ENCODE measurements around the gene F2. TPM values are rescaled to one million over a fixed set of nuclear protein-coding genes. Genes with fewer than 3 reads are reported as not detected.
"Not testable (repeated sequence)": the region's sequence is repeated elsewhere in the genome, so short reads cannot be mapped to it uniquely, and the experiment has no call there.

The F2 gene
- total RNA-seq, 4 donors from 2014 or later: 0.42 to 1.1 TPM; not detected in 2

- Histone ChIP-seq H3K4me1 (peaks cover 61 to 70% (median 65%) of the 10 kb centered on the region in 4 donors), H3K27ac (replicated peaks in 1 of 4) (peak within 1 kb of the TSS; percentile 89 to 92 (median 90)), H3K4me3 (peak within 1 kb of the TSS; percentile 81 to 93 (median 87)), H3K9me3 (no peaks in the 10 kb centered on the region), H3K36me3 (peaks cover 27 to 55% (median 47%) of the 10 kb centered on the region in 4 donors), H3K27me3 (no peaks in the 10 kb centered on the region)
- DNase-seq (ENCODE audit: extremely low spot score): peak; percentile 100
- intact Hi-C loops (cut with DNase I): no loop called here
- TF ChIP-seq, protein P1, sequence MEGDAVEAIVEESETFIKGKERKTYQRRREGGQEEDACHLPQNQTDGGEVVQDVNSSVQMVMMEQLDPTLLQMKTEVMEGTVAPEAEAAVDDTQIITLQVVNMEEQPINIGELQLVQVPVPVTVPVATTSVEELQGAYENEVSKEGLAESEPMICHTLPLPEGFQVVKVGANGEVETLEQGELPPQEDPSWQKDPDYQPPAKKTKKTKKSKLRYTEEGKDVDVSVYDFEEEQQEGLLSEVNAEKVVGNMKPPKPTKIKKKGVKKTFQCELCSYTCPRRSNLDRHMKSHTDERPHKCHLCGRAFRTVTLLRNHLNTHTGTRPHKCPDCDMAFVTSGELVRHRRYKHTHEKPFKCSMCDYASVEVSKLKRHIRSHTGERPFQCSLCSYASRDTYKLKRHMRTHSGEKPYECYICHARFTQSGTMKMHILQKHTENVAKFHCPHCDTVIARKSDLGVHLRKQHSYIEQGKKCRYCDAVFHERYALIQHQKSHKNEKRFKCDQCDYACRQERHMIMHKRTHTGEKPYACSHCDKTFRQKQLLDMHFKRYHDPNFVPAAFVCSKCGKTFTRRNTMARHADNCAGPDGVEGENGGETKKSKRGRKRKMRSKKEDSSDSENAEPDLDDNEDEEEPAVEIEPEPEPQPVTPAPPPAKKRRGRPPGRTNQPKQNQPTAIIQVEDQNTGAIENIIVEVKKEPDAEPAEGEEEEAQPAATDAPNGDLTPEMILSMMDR (IDR thresholded peaks at IDR 0.05): no peak
- TF ChIP-seq POLR2A (IDR thresholded peaks at IDR 0.05; ENCODE audit: low read depth) (peak; percentile 81), EP300 (IDR thresholded peaks at IDR 0.05) (no peak), POLR2AphosphoS5 (IDR thresholded peaks at IDR 0.05) (peak; percentile 85 to 94)
- WGBS: under 1% methylated on average over 44 of the region's 44 CpGs
Observed at GRCh38 chr11:46700241-46701077, 18.6 kb upstream of the F2 start, which contains the start of the genes ARHGAP1 and ZNF408. TSS of gene ARHGAP1 (minus strand) at chr11:46700619. CDS start at chr11:46696107, 4,512 bp downstream. TSS of gene ZNF408 (plus strand) at chr11:46701031. CDS start at chr11:46701048, 17 bp downstream.

DNA sequence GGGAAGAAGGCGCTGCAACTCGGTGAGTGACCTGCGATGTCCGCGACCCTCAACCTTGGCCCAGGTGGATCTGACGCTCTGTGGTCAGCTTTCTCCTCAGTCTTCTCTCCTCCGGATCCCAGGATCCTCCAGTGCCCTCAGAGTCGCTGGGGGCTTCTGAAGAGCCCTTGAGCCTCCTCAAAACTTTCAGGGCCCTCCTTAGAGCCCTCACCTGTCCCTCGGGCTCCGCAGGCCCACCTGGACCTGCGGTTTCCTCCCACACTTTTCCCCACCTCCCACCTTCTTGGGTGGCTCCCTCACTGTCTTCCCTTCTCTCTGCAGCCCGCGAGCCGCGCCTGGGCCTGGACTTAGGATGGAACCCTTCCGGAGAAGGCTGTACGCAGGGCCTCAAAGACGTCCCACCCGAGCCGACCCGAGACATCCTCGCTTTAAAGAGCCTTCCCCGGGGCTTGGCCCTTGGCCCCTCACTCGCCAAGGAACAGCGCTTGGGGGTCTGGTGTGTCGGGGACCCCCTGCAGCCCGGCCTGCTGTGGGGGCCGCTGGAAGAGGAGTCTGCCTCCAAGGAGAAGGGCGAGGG lies 17.8 kb upstream of the F2 start:
- peaks cover 30 to 55% (median 47%) of the 10 kb centered on the region in 4 donors for H3K36me3 ChIP-seq
- no peaks in the 10 kb centered on the region for H3K9me3 ChIP-seq
- H3K27me3 ChIP-seq: no peaks in the 10 kb centered on the region
- peak overlapping the region; percentile 81 to 93 (median 87) for H3K4me3 ChIP-seq
- TF ChIP-seq POLR2A (IDR thresholded peaks at IDR 0.05; ENCODE audit: low read depth) (no peak), POLR2AphosphoS5 (IDR thresholded peaks at IDR 0.05) (no peak)
- TF ChIP-seq, protein P1 (IDR thresholded peaks at IDR 0.05): no peak
- H3K4me1 ChIP-seq: peaks cover 54 to 62% (median 58%) of the 10 kb centered on the region in 4 donors
- intact Hi-C loops (cut with DNase I): no loop called here
- DNase-seq (ENCODE audit: extremely low spot score): no peak
- H3K27ac ChIP-seq (replicated peaks in 1 of 4): peak overlapping the region; percentile 89 to 92 (median 90)
- 2% methylated on average over 19 of the region's 29 CpGs for WGBS

DNA sequence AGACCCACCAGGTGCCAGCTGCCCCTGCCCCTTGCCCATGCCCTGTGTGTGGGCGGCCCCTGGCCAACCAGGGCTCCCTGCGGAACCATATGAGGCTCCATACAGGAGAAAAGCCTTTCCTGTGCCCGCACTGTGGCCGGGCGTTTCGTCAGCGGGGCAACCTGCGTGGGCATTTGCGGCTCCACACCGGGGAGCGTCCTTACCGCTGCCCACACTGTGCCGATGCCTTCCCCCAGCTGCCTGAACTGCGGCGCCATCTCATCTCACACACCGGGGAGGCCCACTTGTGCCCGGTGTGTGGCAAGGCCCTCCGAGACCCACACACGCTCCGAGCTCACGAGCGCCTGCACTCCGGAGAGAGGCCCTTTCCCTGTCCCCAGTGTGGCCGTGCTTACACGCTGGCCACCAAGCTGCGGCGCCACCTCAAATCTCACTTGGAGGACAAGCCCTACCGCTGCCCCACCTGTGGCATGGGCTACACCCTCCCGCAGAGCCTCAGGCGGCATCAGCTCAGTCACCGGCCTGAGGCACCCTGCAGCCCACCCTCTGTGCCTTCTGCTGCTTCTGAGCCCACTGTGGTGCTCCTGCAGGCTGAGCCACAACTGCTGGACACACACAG lies 13.8 kb upstream of the F2 start:
- Histone ChIP-seq H3K36me3 (peaks cover 35 to 70% (median 62%) of the 10 kb centered on the region in 4 donors), H3K4me1 (peaks cover 18 to 25% (median 21%) of the 10 kb centered on the region in 4 donors), H3K9me3 (no peaks in the 10 kb centered on the region), H3K27ac (replicated peaks in 1 of 4) (no peak overlapping the region), H3K27me3 (no peaks in the 10 kb centered on the region), H3K4me3 (no peak overlapping the region)
- intact Hi-C loops (cut with DNase I): no loop called here
- no peak for DNase-seq (ENCODE audit: extremely low spot score)
- WGBS: 93% methylated on average over 14 of the region's 31 CpGs
- TF ChIP-seq POLR2A (IDR thresholded peaks at IDR 0.05; ENCODE audit: low read depth) (no peak), EP300 (IDR thresholded peaks at IDR 0.05) (no peak)

DNA sequence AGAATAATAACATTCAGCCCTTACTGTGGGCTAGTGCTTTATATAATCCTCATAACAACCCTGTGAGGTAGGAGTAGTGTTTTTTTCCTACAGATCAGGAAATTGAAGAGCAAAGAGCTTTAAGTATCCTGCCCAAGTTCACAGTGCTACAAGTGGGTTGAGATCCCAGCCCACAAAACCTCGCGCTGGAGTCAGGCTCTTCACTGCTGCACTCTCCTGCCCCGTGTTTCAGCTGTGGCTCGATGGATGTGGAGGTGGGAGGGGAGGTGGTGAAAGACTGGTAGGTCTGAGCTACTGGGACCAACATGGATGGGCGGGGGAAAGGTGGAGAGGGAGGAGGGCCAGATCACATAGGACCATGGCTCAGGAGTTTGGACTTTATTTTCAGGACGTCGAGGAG lies 12.1 kb upstream of the F2 start:
- peaks cover 35 to 69% (median 62%) of the 10 kb centered on the region in 4 donors for H3K36me3 ChIP-seq
- intact Hi-C loops (cut with DNase I): no loop called here

DNA sequence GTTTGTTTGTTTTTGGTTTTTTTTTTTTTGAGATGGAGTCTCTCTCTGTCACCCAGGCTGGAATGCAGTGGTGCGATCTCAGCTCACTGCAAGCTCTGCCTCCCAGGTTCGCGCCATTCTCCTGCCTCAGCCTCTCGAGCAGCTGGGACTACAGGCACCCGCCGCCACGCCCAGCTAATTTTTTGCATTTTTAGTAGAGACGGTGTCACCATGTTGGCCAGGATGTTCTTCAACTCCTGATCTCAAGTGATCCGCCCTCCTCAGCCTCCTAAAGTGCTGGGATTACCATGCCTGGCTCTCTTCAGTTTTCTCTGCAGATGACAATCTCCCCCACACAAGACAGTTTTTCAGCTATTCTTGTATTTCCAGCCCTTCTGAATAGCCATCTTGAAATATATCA lies 9.7 kb upstream of the F2 start:
- intact Hi-C loops (cut with DNase I); H3K27me3 ChIP-seq; DNase-seq (ENCODE audit: extremely low spot score); H3K4me3 ChIP-seq; H3K9me3 ChIP-seq; H3K27ac ChIP-seq (replicated peaks in 1 of 4): not testable (repeated sequence)
- WGBS: 94% methylated on average over 9 of the region's 9 CpGs
- Histone ChIP-seq H3K36me3 (peaks cover 23 to 44% (median 38%) of the 10 kb centered on the region in 4 donors), H3K4me1 (peaks cover 9 to 19% (median 16%) of the 10 kb centered on the region in 4 donors)

More for the DNA sequence above, 12.1 kb upstream of the F2 start:
- 89% methylated on average over 7 of the region's 7 CpGs for WGBS
- Histone ChIP-seq H3K27ac (replicated peaks in 1 of 4) (no peak overlapping the region), H3K9me3 (no peaks in the 10 kb centered on the region), H3K27me3 (no peaks in the 10 kb centered on the region), H3K4me1 (peaks cover 25 to 26% (median 25%) of the 10 kb centered on the region in 4 donors), H3K4me3 (no peak overlapping the region)
- no peak for DNase-seq (ENCODE audit: extremely low spot score)
- TF ChIP-seq POLR2A (IDR thresholded peaks at IDR 0.05; ENCODE audit: low read depth): no peak
- TF ChIP-seq, protein P1 (IDR thresholded peaks at IDR 0.05): no peak
- no peak for TF ChIP-seq EP300 (IDR thresholded peaks at IDR 0.05)
- no peak for TF ChIP-seq POLR2AphosphoS5 (IDR thresholded peaks at IDR 0.05)
